DND-41 (cell line): ENCODE measurements around the gene CPLX1.
"Not testable (repeated sequence)": the region's sequence is repeated elsewhere in the genome, so short reads cannot be mapped to it uniquely, and the experiment has no call there.

Experiments
- ATAC-seq: fragments of 200-7000 bp; cut with Tn5 transposase; 3 replicates; pipeline ENCODE4 v1.9.1; 2021; ENCODE audit warnings: low read depth; ENCODE audit not compliant: insufficient read depth
- DNase-seq: peaks from one replicate; pipeline ENCODE4 v3.0.0-alpha.2; 2020
- H2AFZ ChIP-seq: 2 replicates; pipeline ENCODE4 v1.6.0; 2012; ENCODE audit warnings: low read depth, low read length
- H3K27ac ChIP-seq: 2 replicates; pipeline ENCODE4 v1.5.1; 2012; ENCODE audit warnings: low read length, inconsistent platforms
- H3K27me3 ChIP-seq: fragments of 200-600 bp; sonication (generic); 2 replicates; pipeline ENCODE4 v1.6.0; 2012; ENCODE audit warnings: low read length, mild to moderate bottlenecking, inconsistent platforms; ENCODE audit not compliant: insufficient read depth, poor library complexity
- H3K36me3 ChIP-seq: 2 replicates; pipeline ENCODE4 v1.5.1; 2012; ENCODE audit warnings: low read length, inconsistent platforms; ENCODE audit not compliant: insufficient read depth
- H3K4me1 ChIP-seq: 2 replicates; pipeline ENCODE4 v1.5.1; 2012; ENCODE audit warnings: mild to moderate bottlenecking, low read length; ENCODE audit not compliant: insufficient read depth
- H3K4me2 ChIP-seq: 2 replicates; pipeline ENCODE4 v1.6.0; 2012; ENCODE audit warnings: mild to moderate bottlenecking, moderate library complexity, low read length, inconsistent platforms; ENCODE audit not compliant: insufficient read depth
- H3K4me3 ChIP-seq, 2 experiments: fragments of 200-600 bp in 1 of 2; shearing (Covaris generic) in 1 of 2; 2 replicates each; pipeline ENCODE4 v1.5.1; 2012 to 2016; ENCODE audit warnings: inconsistent platforms in 2 of 2, low read length in 2 of 2, mild to moderate bottlenecking in 2 of 2, low read depth in 1 of 2, moderate library complexity in 1 of 2
- H3K79me2 ChIP-seq: 2 replicates; pipeline ENCODE4 v1.6.0; 2012; ENCODE audit warnings: low read length, inconsistent platforms; ENCODE audit not compliant: insufficient read depth
- H3K9ac ChIP-seq: 2 replicates; pipeline ENCODE4 v1.6.0; 2012; ENCODE audit warnings: low read depth, mild to moderate bottlenecking, inconsistent platforms, low read length, moderate library complexity
- H3K9me3 ChIP-seq: 2 replicates; pipeline ENCODE4 v1.5.1; 2012; ENCODE audit warnings: low read length, moderate library complexity, mild to moderate bottlenecking, inconsistent platforms; ENCODE audit not compliant: insufficient read depth, severe bottlenecking
- H4K20me1 ChIP-seq: 2 replicates; pipeline ENCODE4 v1.6.0; 2012; ENCODE audit warnings: low read length; ENCODE audit not compliant: insufficient read depth
- CTCF ChIP-seq: IDR thresholded peaks from 2 replicates; pipeline ENCODE4 v1.5.1; 2012; ENCODE audit warnings: borderline replicate concordance, low read length, moderate library complexity, mild to moderate bottlenecking; ENCODE audit not compliant: poor library complexity, severe bottlenecking; ENCODE audit errors: extremely low read depth
- EZH2 ChIP-seq: IDR thresholded peaks from 3 replicates; pipeline ENCODE4 v1.6.1; 2012; ENCODE audit warnings: borderline replicate concordance, low read depth, mild to moderate bottlenecking, moderate library complexity, low read length, inconsistent platforms; ENCODE audit not compliant: severe bottlenecking

Gene CPLX1

GRCh38 chr4:780716-781492, 45.0 kb downstream of the CPLX1 start:
- H3K79me2 ChIP-seq: peaks cover 56% of the 10 kb centered on the region
- peak overlapping the region; percentile 92 for H2AFZ ChIP-seq
- no peaks in the 10 kb centered on the region for H3K9me3 ChIP-seq
- peaks cover 40% of the 10 kb centered on the region for H3K4me1 ChIP-seq
- H3K4me2 ChIP-seq: peak overlapping the region; percentile 78
- no peaks in the 10 kb centered on the region for H3K27me3 ChIP-seq
- peaks cover 53% of the 10 kb centered on the region for H3K36me3 ChIP-seq
- H3K27ac ChIP-seq: peak overlapping the region; percentile 95
- H3K9ac ChIP-seq: peak overlapping the region; percentile 100
- H4K20me1 ChIP-seq: peaks cover 45% of the 10 kb centered on the region
- H3K4me3 ChIP-seq: peak overlapping the region; percentile 99 to 100
- TF ChIP-seq EZH2 (no peak), CTCF (no peak)
- DNase-seq (peak; percentile 24), ATAC-seq (no peak)

- H3K4me1 ChIP-seq: peaks cover 40% of the 10 kb centered on the region
- peak overlapping the region; percentile 95 for H3K27ac ChIP-seq
- peak overlapping the region; percentile 78 for H3K4me2 ChIP-seq
- peak overlapping the region; percentile 100 for H3K9ac ChIP-seq
- peaks cover 59% of the 10 kb centered on the region for H3K36me3 ChIP-seq
- peak overlapping the region; percentile 99 to 100 for H3K4me3 ChIP-seq
- H4K20me1 ChIP-seq: peaks cover 50% of the 10 kb centered on the region
- H3K9me3 ChIP-seq, H2AFZ ChIP-seq, H3K27me3 ChIP-seq, DNase-seq, ATAC-seq: not testable (repeated sequence)
- H3K79me2 ChIP-seq: peaks cover 62% of the 10 kb centered on the region
These were observed 45.7 kb downstream of the CPLX1 start for GRCh38 chr4:780255-780654.

GRCh38 chr4:779555-779954, 46.4 kb downstream of the CPLX1 start:
- Histone ChIP-seq H4K20me1 (peaks cover 57% of the 10 kb centered on the region), H3K36me3 (peaks cover 64% of the 10 kb centered on the region), H3K27ac (no peak overlapping the region; the same call in 1 of the 2 replicates), H3K4me2 (peak overlapping the region; percentile 78), H3K4me1 (peaks cover 40% of the 10 kb centered on the region), H3K9me3 (no peaks in the 10 kb centered on the region), H3K27me3 (no peaks in the 10 kb centered on the region), H3K4me3 (peak overlapping the region in 1 of 2 experiments; percentile 99; a peak in 2 of 4 replicates), H2AFZ (no peak overlapping the region), H3K9ac (peak overlapping the region; percentile 100; the same call in 1 of the 2 replicates), H3K79me2 (peaks cover 69% of the 10 kb centered on the region)
- DNase-seq: no peak
- TF ChIP-seq EZH2 (no peak), CTCF (no peak)
- no peak for ATAC-seq

- Histone ChIP-seq H4K20me1 (peaks cover 76% of the 10 kb centered on the region), H3K4me2 (no peak overlapping the region), H3K79me2 (peaks cover 87% of the 10 kb centered on the region)
These were observed 48.2 kb downstream of the CPLX1 start for GRCh38 chr4:777520-778262.

More at GRCh38 chr4:777520-778262, 48.2 kb downstream of the CPLX1 start:
- peaks cover 80% of the 10 kb centered on the region for H3K36me3 ChIP-seq
- TF ChIP-seq EZH2 (no peak), CTCF (no peak)
- no peak overlapping the region for H3K9ac ChIP-seq
- DNase-seq (no peak), ATAC-seq (no peak)
- peaks cover 34% of the 10 kb centered on the region for H3K4me1 ChIP-seq
- H3K27me3 ChIP-seq: no peaks in the 10 kb centered on the region
- H2AFZ ChIP-seq: no peak overlapping the region
- no peaks in the 10 kb centered on the region for H3K9me3 ChIP-seq
- H3K27ac ChIP-seq: no peak overlapping the region
- H3K4me3 ChIP-seq: no peak overlapping the region
